Measurements from ENCODE around the gene ZNF57.
A peak's percentile ranks its signal among the peaks of the same experiment; 100 is the strongest.
"Not testable (repeated sequence)": the region's sequence is repeated elsewhere in the genome, so short reads cannot be mapped to it uniquely, and the experiment has no call there.

The ZNF57 gene

DNA sequence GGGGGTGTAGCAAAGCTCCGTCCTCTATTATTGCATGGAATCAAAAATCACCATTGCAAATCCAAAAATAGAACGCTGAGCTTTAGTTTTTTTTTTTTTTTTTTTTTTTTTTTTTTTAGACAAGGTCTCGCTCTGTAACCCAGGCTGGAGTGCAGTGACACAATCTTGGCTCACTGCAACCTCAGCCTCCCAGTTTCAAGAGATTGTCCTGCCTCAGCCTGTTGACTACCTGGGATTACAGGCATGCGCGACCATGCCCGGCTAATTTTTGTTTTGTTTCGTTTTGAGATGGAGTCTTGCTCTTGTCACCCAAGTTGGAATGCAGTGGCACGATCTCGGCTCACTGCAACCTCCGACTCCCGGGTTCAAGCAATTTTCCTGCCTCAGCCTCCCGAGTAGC lies 59.4 kb downstream of the ZNF57 start:
- H3K4me3 ChIP-seq (ENCODE audit: low read length) = no peak overlapping the region
- DNase-seq (ENCODE audit: low read depth) = no peak
- no peak for TF ChIP-seq CTCF (IDR thresholded peaks at IDR 0.05; ENCODE audit: insufficient read depth, low read depth, low read length, missing control alignments)

GRCh38 chr19:2962018-2962670 lies 61.4 kb downstream of the ZNF57 start:
- peak; percentile 65 for TF ChIP-seq CTCF (IDR thresholded peaks at IDR 0.05; ENCODE audit: insufficient read depth, low read depth, low read length, missing control alignments)
- no peak overlapping the region for H3K4me3 ChIP-seq (ENCODE audit: low read length)
- peak; percentile 81 for DNase-seq (ENCODE audit: low read depth)

DNA sequence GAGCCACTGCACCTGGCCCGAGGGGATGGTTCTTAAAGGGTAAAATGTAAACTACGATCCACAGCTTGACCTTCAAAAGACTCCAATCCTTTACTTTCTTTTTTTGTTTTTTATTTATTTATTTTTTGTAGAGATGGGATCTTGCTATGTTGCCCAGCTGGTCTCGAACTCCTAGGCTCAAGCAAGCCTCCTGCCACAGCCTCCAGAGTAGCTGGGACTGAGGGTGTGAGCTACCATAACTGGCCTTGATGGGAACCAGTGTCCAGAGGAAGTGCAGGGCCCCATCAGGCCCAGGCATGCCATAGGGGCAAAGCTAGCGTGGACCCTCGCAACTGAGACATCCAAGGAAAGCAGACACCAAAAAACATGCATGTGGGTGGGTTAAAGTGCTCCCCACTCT lies 62.4 kb downstream of the ZNF57 start:
- TF ChIP-seq CTCF (IDR thresholded peaks at IDR 0.05; ENCODE audit: insufficient read depth, low read depth, low read length, missing control alignments) = no peak
- no peak overlapping the region for H3K4me3 ChIP-seq (ENCODE audit: low read length)
- DNase-seq (ENCODE audit: low read depth) = no peak

GRCh38 chr19:2963631-2964030 lies 62.9 kb downstream of the ZNF57 start:
- not testable (repeated sequence) for H3K4me3 ChIP-seq (ENCODE audit: low read length); DNase-seq (ENCODE audit: low read depth)

GRCh38 chr19:2964874-2965273 lies 64.1 kb downstream of the ZNF57 start:
- TF ChIP-seq CTCF (IDR thresholded peaks at IDR 0.05; ENCODE audit: insufficient read depth, low read depth, low read length, missing control alignments) = no peak
- DNase-seq (ENCODE audit: low read depth) = no peak
- H3K4me3 ChIP-seq (ENCODE audit: low read length) = no peak overlapping the region

DNA sequence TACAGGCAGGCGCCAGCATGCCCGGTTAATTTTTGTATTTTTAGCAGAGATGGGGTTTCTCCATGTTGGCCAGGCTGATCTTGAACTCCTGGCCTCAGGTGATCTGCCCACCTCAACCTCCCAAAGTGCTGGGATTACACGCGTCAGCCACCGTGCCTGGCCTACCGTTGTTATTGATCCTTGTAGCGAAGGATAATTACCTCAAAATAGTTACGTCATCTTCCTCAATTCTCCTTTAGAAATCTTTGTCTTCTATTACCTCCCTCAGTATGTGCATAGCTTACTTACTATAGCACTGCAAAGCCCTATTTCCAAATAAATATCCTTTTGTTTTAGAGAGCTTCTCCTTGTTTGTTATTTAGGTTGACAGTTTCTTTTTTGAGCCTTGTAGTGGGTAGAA lies 67.2 kb downstream of the ZNF57 start:
- no peak for DNase-seq (ENCODE audit: low read depth)
- no peak for TF ChIP-seq CTCF (IDR thresholded peaks at IDR 0.05; ENCODE audit: insufficient read depth, low read depth, low read length, missing control alignments)
- H3K4me3 ChIP-seq (ENCODE audit: low read length) = no peak overlapping the region
